ENCODE results near the gene COL13A1. TPM values are rescaled to one million over a fixed set of nuclear protein-coding genes. Genes with fewer than 3 reads are reported as not detected.

Gene COL13A1
- total and polyA plus RNA-seq, 10 donors: 4.1 to 16.1 (median 9.5) TPM

- H3K36me3 ChIP-seq: no peaks in the 10 kb centered on the region
- no peak overlapping the region for H3K27ac ChIP-seq
- no peaks in the 10 kb centered on the region for H3K9me3 ChIP-seq
- H3K27me3 ChIP-seq (replicated peaks in 1 of 7): peaks cover 0 to 24% (median 15%) of the 10 kb centered on the region in 7 donors
- H3K4me3 ChIP-seq: no peak overlapping the region
- intact Hi-C loops (cut with DNase I; ENCODE audit: low total_unique reads): loop anchor here (10.0 kb wide), 1 partner anchor 108 kb away; no protein-coding TSS in a partner anchor
- WGBS, 5 donors: 68 to 94% (median 88%) methylated on average over 2 of the region's 2 CpGs
- DNase-seq: no peak
- TF ChIP-seq POLR2A (IDR thresholded peaks at IDR 0.05) (no peak), CTCF (IDR thresholded peaks at IDR 0.05 in 8 of 11, conservative IDR thresholded peaks at IDR 0.05 in 3 of 11) (no peak), POLR2AphosphoS5 (IDR thresholded peaks at IDR 0.05) (no peak)
- H3K4me1 ChIP-seq: peaks cover under 1 to 18% (median 13%) of the 10 kb centered on the region in 6 donors
Measured at GRCh38 chr10:69807122-69807521, 5.4 kb downstream of the COL13A1 start.

GRCh38 chr10:69807696-69808095 is 6.0 kb downstream of the COL13A1 start:
- Histone ChIP-seq H3K9me3 (no peaks in the 10 kb centered on the region), H3K27ac (no peak overlapping the region), H3K27me3 (replicated peaks in 1 of 7) (peaks cover 0 to 18% (median 9%) of the 10 kb centered on the region in 7 donors), H3K36me3 (no peaks in the 10 kb centered on the region), H3K4me1 (peaks cover 0 to 12% (median 7%) of the 10 kb centered on the region in 6 donors), H3K4me3 (no peak overlapping the region)
- intact Hi-C loops (cut with DNase I; ENCODE audit: low total_unique reads): loop anchor here (10.0 kb wide), 1 partner anchor 107 kb away; no protein-coding TSS in a partner anchor
- WGBS, 5 donors: 23 to 74% (median 53%) methylated on average over 2 of the region's 2 CpGs
- DNase-seq: peak; percentile 16
- TF ChIP-seq CTCF (IDR thresholded peaks at IDR 0.05 in 8 of 11, conservative IDR thresholded peaks at IDR 0.05 in 3 of 11): no peak
- no peak for TF ChIP-seq POLR2AphosphoS5 (IDR thresholded peaks at IDR 0.05)
- TF ChIP-seq POLR2A (IDR thresholded peaks at IDR 0.05): no peak

- no peaks in the 10 kb centered on the region for H3K9me3 ChIP-seq
- DNase-seq: peak; percentile 21
- H3K27me3 ChIP-seq (replicated peaks in 1 of 7): peaks cover 0 to 2% (median 0%) of the 10 kb centered on the region in 7 donors
- intact Hi-C loops (cut with DNase I; ENCODE audit: low total_unique reads): loop anchor here (10.0 kb wide), 1 partner anchor 105 kb away; no protein-coding TSS in a partner anchor
- H3K4me3 ChIP-seq: no peak overlapping the region
- H3K4me1 ChIP-seq: no peaks in the 10 kb centered on the region
- TF ChIP-seq POLR2AphosphoS5 (IDR thresholded peaks at IDR 0.05) (no peak), POLR2A (IDR thresholded peaks at IDR 0.05) (no peak), CTCF (IDR thresholded peaks at IDR 0.05 in 8 of 11, conservative IDR thresholded peaks at IDR 0.05 in 3 of 11) (no peak)
- no peak overlapping the region for H3K27ac ChIP-seq
- no peaks in the 10 kb centered on the region for H3K36me3 ChIP-seq
- 74 to 100% (median 98%) methylated on average over 1 of the region's 1 CpG for WGBS, 5 donors
Measured at GRCh38 chr10:69809318-69809717, 7.6 kb downstream of the COL13A1 start.

- WGBS, 5 donors: 89 to 91% (median 90%) methylated on average over 9 of the region's 9 CpGs
- TF ChIP-seq CTCF (IDR thresholded peaks at IDR 0.05 in 8 of 11, conservative IDR thresholded peaks at IDR 0.05 in 3 of 11): no peak
- TF ChIP-seq POLR2AphosphoS5 (IDR thresholded peaks at IDR 0.05): no peak
- no peak for TF ChIP-seq POLR2A (IDR thresholded peaks at IDR 0.05)
- Histone ChIP-seq H3K27me3 (replicated peaks in 1 of 7) (no peaks in the 10 kb centered on the region), H3K9me3 (no peaks in the 10 kb centered on the region), H3K4me1 (no peaks in the 10 kb centered on the region), H3K4me3 (no peak overlapping the region), H3K27ac (no peak overlapping the region), H3K36me3 (no peaks in the 10 kb centered on the region)
- intact Hi-C loops (cut with DNase I; ENCODE audit: low total_unique reads): no loop called here
- DNase-seq: no peak
Measured at GRCh38 chr10:69810097-69810496, 8.4 kb downstream of the COL13A1 start.
